ENCODE results near the gene TMEM35B. TPM values are rescaled to one million over a fixed set of nuclear protein-coding genes. Genes with fewer than 3 reads are reported as not detected.

The TMEM35B gene
- total RNA-seq, 1 experiment from 2014 or later = 18.7 TPM

- intact Hi-C loops (cut with micrococcal nuclease; ENCODE audit: unreplicated experiment) = no loop called here
- Histone ChIP-seq H3K27ac (ENCODE audit: low read length) (no peak overlapping the region), H3K27me3 (ENCODE audit: control insufficient read depth, insufficient read depth, low read length) (no peaks in the 10 kb centered on the region), H3K9me3 (ENCODE audit: control insufficient read depth, insufficient read depth, low read depth, low read length) (no peaks in the 10 kb centered on the region), H3K4me3 (ENCODE audit: low read depth in 2 of 2, low read length in 2 of 2) (no peak overlapping the region), H3K36me3 (ENCODE audit: control insufficient read depth, insufficient read depth, low read length) (peaks cover 15% of the 10 kb centered on the region), H3K4me1 (ENCODE audit: control insufficient read depth, insufficient read depth, low read length) (no peaks in the 10 kb centered on the region)
- ChIA-PET CTCF (interaction anchor here (0.5 to 0.6 kb wide), 2 partner anchors 35 to 101 kb away, joined by 3 to 4 read pairs; no protein-coding TSS in a partner anchor), POLR2A (no interaction called here)
- no peak for TF ChIP-seq REST (IDR thresholded peaks at IDR 0.05; ENCODE audit: insufficient read depth in 1 of 2, low read depth in 2 of 2, low read length in 1 of 2)
- no peak for TF ChIP-seq SIN3A (IDR thresholded peaks at IDR 0.05; ENCODE audit: borderline replicate concordance, insufficient read depth, low read depth, low read length)
- no peak for TF ChIP-seq POLR2AphosphoS5 (IDR thresholded peaks at IDR 0.05; ENCODE audit: low read depth, low read length)
- ATAC-seq (no peak), DNase-seq (ENCODE audit: low read depth, low spot score) (no peak)
- in situ Hi-C loops (cut with HindIII; ENCODE audit: low pct_unique_long_range_greater_than_20kb, low sequenced_read_pairs) = no loop called here
- BruUV-seq (replicated peaks) = no TSS peak
Measured at GRCh38 chr1:35005711-35006110, 20.6 kb upstream of the TMEM35B start.

- Histone ChIP-seq H3K36me3 (ENCODE audit: control insufficient read depth, insufficient read depth, low read length) (0 out of 2 replicates have a peak, but pooled peaks cover 8% of the 10 kb centered on the region), H3K4me3 (ENCODE audit: low read depth in 2 of 2, low read length in 2 of 2) (no peak overlapping the region), H3K9me3 (ENCODE audit: control insufficient read depth, insufficient read depth, low read depth, low read length) (no peaks in the 10 kb centered on the region), H3K27ac (ENCODE audit: low read length) (no peak overlapping the region), H3K4me1 (ENCODE audit: control insufficient read depth, insufficient read depth, low read length) (no peaks in the 10 kb centered on the region), H3K27me3 (ENCODE audit: control insufficient read depth, insufficient read depth, low read length) (no peaks in the 10 kb centered on the region)
- ATAC-seq (no peak), DNase-seq (ENCODE audit: low read depth, low spot score) (no peak)
- in situ Hi-C loops (cut with HindIII; ENCODE audit: low pct_unique_long_range_greater_than_20kb, low sequenced_read_pairs) = no loop called here
- ChIA-PET POLR2A (no interaction called here), CTCF (no interaction called here)
- BruUV-seq (replicated peaks) = no TSS peak
- intact Hi-C loops (cut with micrococcal nuclease; ENCODE audit: unreplicated experiment) = no loop called here
- TF ChIP-seq POLR2AphosphoS5 (IDR thresholded peaks at IDR 0.05; ENCODE audit: low read depth, low read length) = no peak
- no peak for TF ChIP-seq SIN3A (IDR thresholded peaks at IDR 0.05; ENCODE audit: borderline replicate concordance, insufficient read depth, low read depth, low read length)
- TF ChIP-seq REST (IDR thresholded peaks at IDR 0.05; ENCODE audit: insufficient read depth in 1 of 2, low read depth in 2 of 2, low read length in 1 of 2) = no peak
- TF ChIP-seq TCF7L2 (IDR thresholded peaks at IDR 0.05; ENCODE audit: low read depth, low read length) = no peak
Measured at GRCh38 chr1:35001743-35002142, 16.6 kb upstream of the TMEM35B start.

GRCh38 chr1:34994878-34995277 is 9.7 kb upstream of the TMEM35B start:
- TF ChIP-seq TCF7L2 (IDR thresholded peaks at IDR 0.05; ENCODE audit: low read depth, low read length) (no peak), POLR2AphosphoS5 (IDR thresholded peaks at IDR 0.05; ENCODE audit: low read depth, low read length) (no peak), CTCF (IDR thresholded peaks at IDR 0.05) (no peak), REST (IDR thresholded peaks at IDR 0.05; ENCODE audit: insufficient read depth in 1 of 2, low read depth in 2 of 2, low read length in 1 of 2) (no peak), SIN3A (IDR thresholded peaks at IDR 0.05; ENCODE audit: borderline replicate concordance, insufficient read depth, low read depth, low read length) (no peak)
- Histone ChIP-seq H3K27me3 (ENCODE audit: control insufficient read depth, insufficient read depth, low read length) (no peaks in the 10 kb centered on the region), H3K4me3 (ENCODE audit: low read depth in 2 of 2, low read length in 2 of 2) (no peak overlapping the region), H3K27ac (ENCODE audit: low read length) (no peak overlapping the region), H3K9me3 (ENCODE audit: control insufficient read depth, insufficient read depth, low read depth, low read length) (no peaks in the 10 kb centered on the region), H3K4me1 (ENCODE audit: control insufficient read depth, insufficient read depth, low read length) (no peaks in the 10 kb centered on the region), H3K36me3 (ENCODE audit: control insufficient read depth, insufficient read depth, low read length) (no peaks in the 10 kb centered on the region)
- ATAC-seq (no peak), DNase-seq (ENCODE audit: low read depth, low spot score) (no peak)
- BruUV-seq (replicated peaks) = no TSS peak
- ChIA-PET CTCF (no interaction called here), POLR2A (no interaction called here)
- in situ Hi-C loops (cut with HindIII; ENCODE audit: low pct_unique_long_range_greater_than_20kb, low sequenced_read_pairs) (no loop called here), intact Hi-C loops (cut with micrococcal nuclease; ENCODE audit: unreplicated experiment) (no loop called here)
